HG03565 (cell line): ENCODE data around the gene SPOPL.
"Not testable (repeated sequence)": the region's sequence is repeated elsewhere in the genome, so short reads cannot be mapped to it uniquely, and the experiment has no call there.

Experiments used
- ATAC-seq: cut with Tn5 transposase; IDR thresholded peaks from one replicate; pipeline ENCODE4 v1.9.1; 2021; ENCODE audit warnings: mild to moderate bottlenecking, moderate library complexity; ENCODE audit not compliant: unreplicated experiment

SPOPL gene

GRCh38 chr2:138501425-138502254 lies at the start of gene SPOPL:
Gene SPOPL, plus strand, starts transcription at chr2:138501770. Its CDS starts 48,447 bp downstream, at chr2:138550217.
- ATAC-seq, result peak; percentile 54

DNA sequence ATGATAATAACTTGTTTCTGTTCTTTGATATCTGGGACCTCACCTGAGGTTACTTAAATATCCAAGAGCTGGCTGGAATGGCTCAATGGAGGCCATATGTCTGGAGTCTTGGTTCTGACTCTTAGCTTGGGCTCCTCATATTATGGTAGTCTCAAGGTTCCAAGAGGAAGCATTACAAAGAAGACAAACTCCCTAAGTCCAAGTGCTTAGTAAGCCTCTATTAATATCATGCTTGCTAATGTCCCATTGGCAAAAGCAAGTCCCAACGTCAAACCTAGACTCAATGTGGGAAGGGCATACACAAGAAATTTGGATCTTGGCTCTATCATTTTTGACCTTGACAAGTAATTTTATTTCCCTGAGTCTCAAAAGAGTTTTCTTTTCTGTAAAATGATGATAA lies 49.2 kb upstream of the SPOPL start:
- ATAC-seq, result no peak

DNA sequence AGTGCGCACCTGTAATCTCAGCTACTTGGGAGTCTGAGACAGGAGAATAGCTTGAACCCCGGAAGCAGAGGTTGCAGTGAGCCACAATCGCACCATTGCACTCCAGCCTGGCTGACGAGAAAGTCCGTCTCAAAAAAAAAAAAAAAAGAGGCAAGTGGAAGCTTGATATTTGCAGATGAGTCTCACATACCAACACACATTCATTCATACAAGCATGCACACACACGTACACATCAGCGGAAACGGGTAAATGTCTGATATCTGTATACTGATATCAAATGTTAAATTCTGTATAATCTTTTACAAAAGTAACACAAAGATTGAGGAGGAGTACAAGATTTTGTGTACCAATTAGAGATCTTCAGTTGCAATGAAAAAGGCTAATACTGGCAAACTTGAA lies 47.8 kb upstream of the SPOPL start:
- ATAC-seq, result no peak

GRCh38 chr2:138454761-138455160 lies 46.8 kb upstream of the SPOPL start:
- ATAC-seq, result no peak

DNA sequence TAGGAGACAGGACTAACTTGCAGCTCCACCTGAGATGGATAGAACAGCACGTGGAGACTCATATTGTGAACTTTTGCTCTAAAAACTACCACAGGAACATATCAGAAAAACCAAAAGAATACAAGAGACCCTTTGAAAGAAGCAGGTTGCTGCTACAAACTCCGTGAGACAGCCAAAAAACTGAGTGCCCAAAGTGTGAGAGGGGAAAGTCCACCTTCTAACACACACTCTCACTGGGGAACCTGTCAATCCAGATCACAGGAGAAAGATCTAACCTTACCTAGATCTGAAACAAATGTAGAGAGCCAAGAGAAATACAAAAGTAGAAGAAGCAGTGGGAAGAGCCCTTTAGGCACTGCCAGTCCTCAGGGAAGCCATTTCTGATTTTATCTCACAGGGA lies 46.3 kb upstream of the SPOPL start:
- ATAC-seq, result no peak

GRCh38 chr2:138455691-138456090 lies 45.9 kb upstream of the SPOPL start:
- ATAC-seq, result no peak

DNA sequence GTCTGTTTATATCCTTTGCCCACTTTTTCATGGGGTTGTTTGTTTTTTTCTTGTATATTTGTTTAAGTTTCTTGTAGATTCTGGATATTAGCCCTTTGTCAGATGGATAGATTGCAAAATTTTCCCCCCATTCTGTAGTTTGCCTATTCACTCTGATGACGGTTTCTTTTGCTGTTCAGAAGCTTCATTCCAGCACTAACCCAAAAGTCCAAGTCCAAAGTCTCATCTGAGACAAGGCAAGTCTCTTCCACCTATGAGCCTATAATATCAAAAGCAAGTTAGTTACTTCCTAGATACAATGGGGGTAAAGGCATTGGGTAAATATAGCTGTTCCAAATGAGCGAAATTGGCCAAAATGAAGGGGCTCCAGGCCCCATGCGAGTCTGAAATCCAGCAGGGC lies 38.9 kb upstream of the SPOPL start:
- ATAC-seq, result not testable (repeated sequence)

DNA sequence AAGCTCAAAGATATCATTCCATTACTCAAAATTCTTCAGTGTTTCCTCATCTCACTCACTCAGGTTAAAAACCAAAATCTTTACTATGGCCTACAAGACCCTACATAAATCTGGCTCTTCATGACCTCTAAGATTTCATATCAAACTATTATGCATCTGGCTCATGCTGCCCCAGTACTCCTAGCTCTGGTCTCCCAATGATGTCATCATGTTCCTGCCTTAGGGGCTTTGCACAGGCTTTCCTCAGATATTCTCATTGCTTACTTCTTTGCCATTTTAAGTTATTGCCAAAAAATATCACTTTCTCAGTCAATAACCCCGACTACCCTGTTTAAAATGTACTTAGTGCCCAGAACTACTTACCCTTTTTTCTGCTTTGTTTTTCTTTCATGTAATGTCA lies 33.0 kb upstream of the SPOPL start:
- ATAC-seq, result no peak

DNA sequence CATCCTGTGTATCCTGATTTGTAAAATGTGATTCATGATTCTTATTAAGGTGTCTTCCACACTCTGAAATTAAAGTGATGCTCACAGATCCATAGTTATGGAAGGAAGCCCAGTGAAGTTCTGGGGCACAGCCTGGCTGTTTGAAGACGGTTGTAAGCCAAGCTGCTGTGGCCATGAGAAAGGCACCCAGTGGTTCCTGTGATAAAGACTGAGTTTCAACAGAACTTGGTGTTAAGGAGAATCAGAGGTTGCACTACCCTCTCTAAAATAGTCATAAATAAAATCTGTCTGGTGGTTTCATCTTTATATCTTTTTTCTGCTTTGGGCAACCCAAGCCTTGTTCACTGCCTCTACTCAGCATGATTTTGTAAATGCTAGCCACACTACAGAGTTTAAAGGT lies 32.2 kb upstream of the SPOPL start:
- no peak for ATAC-seq

DNA sequence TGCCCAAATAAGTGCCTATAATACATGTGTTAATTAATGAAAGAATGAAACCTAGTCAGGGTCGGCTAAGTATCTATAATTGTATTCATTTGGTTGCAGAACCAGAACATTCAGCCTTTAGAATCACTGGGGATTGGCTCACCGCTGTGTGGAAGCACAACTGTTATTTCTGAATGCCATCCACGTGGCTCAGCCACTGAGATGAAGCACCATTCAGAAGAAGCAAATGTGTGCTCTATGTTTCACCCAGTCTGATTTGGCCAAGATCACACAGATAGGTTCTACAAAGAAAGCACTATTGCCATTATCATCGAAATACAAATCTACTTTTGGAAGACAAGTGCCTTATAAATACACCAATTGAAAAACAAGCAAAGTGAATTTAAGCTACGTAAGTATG lies 30.6 kb upstream of the SPOPL start:
- ATAC-seq, result no peak

GRCh38 chr2:138474100-138474825 lies 27.3 kb upstream of the SPOPL start:
- no peak for ATAC-seq

DNA sequence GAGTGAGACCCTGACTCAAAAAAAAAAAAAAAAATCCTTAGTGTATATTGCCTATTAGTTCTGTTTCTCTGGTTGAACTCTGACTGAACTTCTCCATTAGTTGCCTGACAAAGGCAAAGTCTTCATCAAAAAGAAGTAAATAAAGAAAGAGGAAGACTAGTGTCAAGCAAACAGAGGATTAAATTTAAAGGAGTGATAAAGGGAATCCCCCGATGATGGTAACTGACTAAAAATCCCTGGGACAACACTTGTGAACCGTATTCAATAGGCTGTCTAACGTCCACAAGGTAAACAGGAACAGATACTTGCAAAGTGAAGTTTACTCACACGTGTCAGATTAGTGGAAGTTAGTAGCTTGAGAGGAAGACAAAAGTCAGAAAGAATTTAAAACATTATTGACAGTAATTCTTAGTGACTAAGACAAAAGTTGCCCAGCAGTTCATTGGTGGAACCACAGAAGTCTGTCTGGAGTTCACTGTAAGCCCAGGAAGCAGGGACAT lies 26.2 kb upstream of the SPOPL start:
- peak; percentile 86 for ATAC-seq

DNA sequence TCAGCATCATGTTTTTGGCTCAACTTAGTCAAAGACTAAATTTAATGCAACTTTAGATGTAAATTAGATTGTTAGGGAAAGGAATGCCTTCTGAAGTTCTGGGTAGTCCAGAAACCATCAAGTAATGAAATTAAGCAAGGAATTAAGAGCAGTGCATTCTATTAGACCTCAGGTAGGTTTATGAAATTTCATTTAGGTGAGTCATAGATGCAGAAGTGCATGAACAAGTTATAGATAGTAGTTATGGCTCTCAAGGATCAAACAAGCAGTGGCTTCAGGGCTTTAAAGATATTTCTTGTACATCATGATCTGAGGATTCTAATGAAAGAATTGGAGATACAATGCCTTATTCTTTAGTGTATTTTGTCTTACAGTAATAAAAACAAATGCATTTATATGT lies 25.4 kb upstream of the SPOPL start:
- ATAC-seq, result no peak

DNA sequence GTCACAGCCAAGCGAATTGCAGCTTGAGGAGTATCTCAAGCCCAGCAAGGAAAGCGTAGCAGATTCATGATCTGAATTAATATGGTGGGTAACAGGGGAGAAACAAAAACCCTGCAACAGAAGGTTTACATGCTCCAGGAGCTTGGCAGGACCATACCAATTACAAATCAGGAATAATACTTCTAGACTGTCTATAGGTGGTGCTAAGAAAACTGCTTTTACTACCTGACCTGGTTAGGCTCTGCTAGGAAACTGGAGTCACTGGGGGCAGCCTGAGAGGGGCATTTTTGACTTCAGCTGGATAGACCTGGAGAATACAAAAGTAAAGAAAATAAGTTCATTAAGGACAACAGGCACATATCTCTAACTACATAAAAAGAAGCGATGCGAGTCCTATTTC lies 24.6 kb upstream of the SPOPL start:
- ATAC-seq, result no peak

GRCh38 chr2:138482796-138483195 lies 18.8 kb upstream of the SPOPL start:
- not testable (repeated sequence) for ATAC-seq

DNA sequence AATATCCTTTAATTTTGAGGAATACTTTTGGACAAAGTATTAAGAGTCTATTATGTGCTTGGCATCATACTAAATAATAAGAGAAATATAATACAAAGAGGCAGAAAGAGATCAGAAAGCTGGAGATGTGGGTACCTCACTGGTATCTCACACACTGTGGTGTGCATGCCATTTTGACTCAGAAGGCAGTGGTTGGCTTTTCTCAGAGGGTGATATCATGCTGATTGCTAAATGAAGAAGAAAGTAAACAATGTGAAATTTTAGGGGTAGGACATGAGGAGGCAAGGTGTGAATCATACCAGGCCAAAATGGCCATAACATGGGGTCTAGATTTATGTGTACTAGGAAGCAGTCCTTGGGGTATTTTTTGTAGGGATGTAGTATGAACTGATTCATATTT lies 16.6 kb upstream of the SPOPL start:
- no peak for ATAC-seq

DNA sequence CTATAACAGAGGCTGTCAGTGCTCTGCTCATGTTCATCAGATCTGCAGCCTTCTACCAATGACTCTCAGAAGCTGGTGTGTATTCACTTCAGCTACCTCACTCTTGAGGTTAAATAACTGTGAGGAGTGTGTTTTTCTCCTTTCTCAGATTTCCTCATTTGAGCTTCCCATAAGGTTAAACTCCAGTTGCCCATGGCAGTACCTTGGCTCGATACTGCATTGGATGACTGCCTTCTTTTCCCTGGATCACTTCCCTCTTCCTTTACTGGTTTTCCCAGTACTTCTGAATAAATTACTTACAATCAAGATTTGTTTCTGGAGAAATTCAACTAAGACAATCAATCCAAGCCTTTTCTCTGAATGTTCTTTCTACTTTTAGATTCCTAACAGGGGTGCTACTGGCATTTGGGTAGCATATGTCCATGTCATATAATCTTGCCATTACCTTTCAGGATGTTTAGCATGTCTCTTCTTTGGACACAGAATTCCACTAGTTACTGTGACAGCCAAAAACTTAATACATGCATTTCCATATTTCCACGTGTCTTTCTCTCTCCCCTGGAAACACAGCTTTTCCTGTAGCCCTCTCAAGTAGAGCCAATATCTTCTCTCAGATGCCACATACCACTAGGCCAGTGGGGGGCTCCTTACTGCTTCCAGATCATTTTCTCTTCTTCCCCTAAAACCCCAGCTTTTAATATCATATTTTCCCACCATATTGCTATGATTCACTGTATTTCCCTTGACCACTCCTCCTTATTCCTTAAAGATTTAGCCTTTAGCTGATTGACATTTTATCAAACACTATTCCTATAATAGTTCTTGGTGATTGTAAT lies 15.0 kb upstream of the SPOPL start:
- ATAC-seq, result no peak

DNA sequence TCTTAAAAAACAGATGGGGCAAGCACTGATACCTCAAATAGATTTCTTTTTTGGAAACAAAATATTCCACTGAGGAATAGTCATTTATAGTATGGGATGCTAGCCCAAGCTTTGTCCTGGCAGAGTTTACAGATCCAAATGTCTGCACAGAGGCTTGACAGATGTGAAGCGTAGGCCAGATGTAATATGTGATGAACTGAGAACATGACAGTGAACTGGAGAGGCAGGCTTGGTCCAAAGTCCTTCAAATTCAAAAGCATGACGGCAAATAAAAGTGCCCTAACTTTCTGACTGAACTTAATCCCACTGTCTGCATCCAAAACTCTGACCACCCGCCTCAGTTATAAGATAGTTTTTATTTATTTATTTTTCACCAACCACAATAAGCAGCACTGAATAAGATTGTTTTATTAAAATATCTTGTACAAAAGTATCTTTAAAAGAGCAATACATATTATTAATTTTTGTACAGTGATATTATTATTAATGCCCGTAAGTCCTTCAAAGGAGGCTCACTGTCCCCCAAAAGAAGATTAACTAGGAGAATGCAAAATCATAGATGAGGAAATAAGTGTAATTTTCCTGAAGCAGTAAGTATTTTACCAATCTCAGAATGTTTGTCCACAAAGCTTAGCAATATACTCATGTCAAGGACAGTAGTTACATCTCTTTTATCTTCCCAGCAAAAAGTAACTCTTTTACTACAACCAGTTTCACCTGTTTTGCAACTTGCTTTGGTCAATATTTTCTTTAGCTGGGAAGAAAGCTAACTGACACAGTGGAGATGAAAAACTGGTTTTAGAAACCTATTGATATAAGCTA lies 10.7 kb upstream of the SPOPL start:
- no peak for ATAC-seq

GRCh38 chr2:138491495-138491862 lies 10.1 kb upstream of the SPOPL start:
- ATAC-seq, result no peak

GRCh38 chr2:138492160-138492559 lies 9.4 kb upstream of the SPOPL start:
- no peak for ATAC-seq
